Measurements from ENCODE around the gene PCYT1A.

DNA sequence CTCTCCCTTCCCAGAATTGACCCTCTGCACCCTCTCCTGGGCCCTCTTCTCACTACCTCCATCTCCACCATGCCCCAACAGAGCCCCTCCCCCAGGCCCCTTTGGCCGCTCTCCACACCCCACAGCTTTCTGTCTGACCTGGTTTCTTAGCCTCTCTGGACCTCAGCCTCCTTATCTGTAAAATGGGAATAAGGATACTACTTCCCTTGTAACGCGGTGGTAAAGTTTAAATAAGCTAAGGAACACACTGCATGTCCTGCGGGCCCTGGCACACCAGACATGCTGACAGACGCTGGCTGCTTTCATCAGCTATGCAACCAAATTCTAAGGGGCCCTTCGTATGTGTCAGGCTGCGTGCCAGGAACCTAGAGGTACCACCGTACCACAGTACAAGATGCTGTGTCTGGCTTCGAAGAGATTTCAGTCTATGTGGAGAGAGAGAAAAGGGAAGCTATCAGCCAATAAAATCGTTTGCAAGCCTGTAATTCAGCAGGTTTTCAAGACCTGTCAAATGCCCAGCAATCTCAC lies 72.0 kb downstream of the PCYT1A start:
- TF ChIP-seq, protein P1, sequence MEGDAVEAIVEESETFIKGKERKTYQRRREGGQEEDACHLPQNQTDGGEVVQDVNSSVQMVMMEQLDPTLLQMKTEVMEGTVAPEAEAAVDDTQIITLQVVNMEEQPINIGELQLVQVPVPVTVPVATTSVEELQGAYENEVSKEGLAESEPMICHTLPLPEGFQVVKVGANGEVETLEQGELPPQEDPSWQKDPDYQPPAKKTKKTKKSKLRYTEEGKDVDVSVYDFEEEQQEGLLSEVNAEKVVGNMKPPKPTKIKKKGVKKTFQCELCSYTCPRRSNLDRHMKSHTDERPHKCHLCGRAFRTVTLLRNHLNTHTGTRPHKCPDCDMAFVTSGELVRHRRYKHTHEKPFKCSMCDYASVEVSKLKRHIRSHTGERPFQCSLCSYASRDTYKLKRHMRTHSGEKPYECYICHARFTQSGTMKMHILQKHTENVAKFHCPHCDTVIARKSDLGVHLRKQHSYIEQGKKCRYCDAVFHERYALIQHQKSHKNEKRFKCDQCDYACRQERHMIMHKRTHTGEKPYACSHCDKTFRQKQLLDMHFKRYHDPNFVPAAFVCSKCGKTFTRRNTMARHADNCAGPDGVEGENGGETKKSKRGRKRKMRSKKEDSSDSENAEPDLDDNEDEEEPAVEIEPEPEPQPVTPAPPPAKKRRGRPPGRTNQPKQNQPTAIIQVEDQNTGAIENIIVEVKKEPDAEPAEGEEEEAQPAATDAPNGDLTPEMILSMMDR (IDR thresholded peaks at IDR 0.05; ENCODE audit: insufficient read depth, low read length, poor library complexity, severe bottlenecking) = no peak
- TF ChIP-seq EZH2phosphoT487 (conservative IDR thresholded peaks at IDR 0.05; ENCODE audit: low read length) = no peak
